Raji (cell line): ENCODE data around the gene AQP9.

ENCODE experiments used
- POLR2A ChIP-seq: IDR thresholded peaks from 2 replicates; pipeline ENCODE4 v1.6.1; 2011; ENCODE audit warnings: low read depth, low read length, control low read depth; ENCODE audit not compliant: insufficient read depth

AQP9 gene

GRCh38 chr15:58138106-58138505 lies at the start of gene AQP9:
Gene AQP9 (plus strand): TSS chr15:58138381. CDS start chr15:58138566, 185 bp downstream.
- no peak for TF ChIP-seq POLR2A

GRCh38 chr15:58095415-58095814 lies 42.8 kb upstream of the AQP9 start:
- no peak for TF ChIP-seq POLR2A

- no peak for TF ChIP-seq POLR2A
Measured at GRCh38 chr15:58096529-58097084, 41.6 kb upstream of the AQP9 start.

- no peak for TF ChIP-seq POLR2A
Measured at GRCh38 chr15:58103482-58103881, 34.7 kb upstream of the AQP9 start.

- no peak for TF ChIP-seq POLR2A
Measured at GRCh38 chr15:58108117-58108516, 30.1 kb upstream of the AQP9 start.

GRCh38 chr15:58109419-58109818 lies 28.8 kb upstream of the AQP9 start:
- TF ChIP-seq POLR2A, result no peak

GRCh38 chr15:58110999-58111717 lies 27.0 kb upstream of the AQP9 start:
- TF ChIP-seq POLR2A, result no peak

GRCh38 chr15:58111718-58112104 lies 26.5 kb upstream of the AQP9 start:
- no peak for TF ChIP-seq POLR2A

- TF ChIP-seq POLR2A, result no peak
Measured at GRCh38 chr15:58114388-58114787, 23.8 kb upstream of the AQP9 start.

GRCh38 chr15:58114812-58115211 lies 23.4 kb upstream of the AQP9 start:
- no peak for TF ChIP-seq POLR2A

- no peak for TF ChIP-seq POLR2A
Measured at GRCh38 chr15:58115692-58116091, 22.5 kb upstream of the AQP9 start.

GRCh38 chr15:58117619-58118018 lies 20.6 kb upstream of the AQP9 start:
- TF ChIP-seq POLR2A, result no peak

- no peak for TF ChIP-seq POLR2A
Measured at GRCh38 chr15:58118272-58118671, 19.9 kb upstream of the AQP9 start.

GRCh38 chr15:58119016-58119415 lies 19.2 kb upstream of the AQP9 start:
- no peak for TF ChIP-seq POLR2A

GRCh38 chr15:58124585-58124984 lies 13.6 kb upstream of the AQP9 start:
- TF ChIP-seq POLR2A, result no peak

GRCh38 chr15:58125333-58125732 lies 12.8 kb upstream of the AQP9 start:
- TF ChIP-seq POLR2A, result no peak

- TF ChIP-seq POLR2A, result no peak
Measured at GRCh38 chr15:58134886-58135285, 3.3 kb upstream of the AQP9 start.
